AG04450 (cell line): ENCODE measurements around the gene CYP2S1. TPM values are rescaled to one million over a fixed set of nuclear protein-coding genes. Genes with fewer than 3 reads are reported as not detected.
"Not testable (repeated sequence)": the region's sequence is repeated elsewhere in the genome, so short reads cannot be mapped to it uniquely, and the experiment has no call there.

Experiments used
- CTCF ChIA-PET: fragments of 300-600, 350-600 bp; formaldehyde crosslinking; extraction: SDS; loops from one replicate; lab custom pipeline; 2022; ENCODE audit warnings: antibody characterized with exemption, inconsistent platforms; lab: Charles Lee
- POLR2A ChIA-PET: fragments of 350-600 bp; formaldehyde crosslinking; extraction: SDS; loops from one replicate; lab custom pipeline; 2021; ENCODE audit warnings: antibody characterized with exemption, inconsistent platforms; lab: Yijun Ruan, JAX
- DNase-seq: peaks from one replicate; pipeline ENCODE4 v3.0.0-alpha.2; 2011; ENCODE audit warnings: low read depth, low spot score
- H3K27ac ChIP-seq: one replicate; pipeline ENCODE4 v1.5.1; 2012; ENCODE audit warnings: low read depth, low read length, control low read depth
- H3K27me3 ChIP-seq: one replicate; pipeline ENCODE4 v1.6.0; 2012; ENCODE audit warnings: low read length; ENCODE audit not compliant: control insufficient read depth, insufficient read depth
- H3K4me3 ChIP-seq: 2 replicates; pipeline ENCODE4 v1.5.1; 2011; ENCODE audit warnings: mild to moderate bottlenecking, low read depth, low read length, control low read depth
- H3K9me3 ChIP-seq: 2 replicates; pipeline ENCODE4 v1.5.1; 2012; ENCODE audit warnings: low read length; ENCODE audit not compliant: control insufficient read depth, insufficient read depth
- CTCF ChIP-seq: IDR thresholded peaks from 2 replicates; pipeline ENCODE4 v1.5.1; 2011; ENCODE audit warnings: low read depth, low read length, control low read depth, inconsistent platforms
- polyA plus RNA-seq: library from polyadenylated mRNA; depleted of rRNA; stranded (reverse); fragments of >200 nt; gene quantifications from 2 replicates; pipeline ENCODE4 v1.2.3, GENCODE V29; 2011

CYP2S1 gene
- polyA plus RNA-seq, 1 experiment: 0.73 TPM

- Histone ChIP-seq H3K9me3 (no peaks in the 10 kb centered on the region), H3K27ac (no peak overlapping the region), H3K27me3 (peaks cover 4% of the 10 kb centered on the region), H3K4me3 (no peak overlapping the region)
- no peak for DNase-seq
- POLR2A ChIA-PET: no interaction called here
- TF ChIP-seq CTCF: no peak
- CTCF ChIA-PET: no interaction called here
Observed at GRCh38 chr19:41198559-41198958, 5.5 kb downstream of the CYP2S1 start.

DNA sequence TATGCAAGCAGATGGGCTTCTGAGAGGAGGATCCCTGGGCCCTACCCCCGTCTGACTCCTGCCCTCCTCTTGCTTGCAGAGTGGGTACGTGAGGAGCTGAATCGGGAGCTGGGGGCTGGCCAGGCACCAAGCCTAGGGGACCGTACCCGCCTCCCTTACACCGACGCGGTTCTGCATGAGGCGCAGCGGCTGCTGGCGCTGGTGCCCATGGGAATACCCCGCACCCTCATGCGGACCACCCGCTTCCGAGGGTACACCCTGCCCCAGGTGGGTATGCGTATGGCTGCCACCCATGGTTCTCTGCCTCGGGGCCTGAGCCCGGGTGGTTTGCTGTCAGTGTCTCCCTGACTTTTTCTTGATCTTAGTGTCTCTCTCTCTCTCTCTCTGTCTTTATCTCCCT, 10.4 kb downstream of the CYP2S1 start:
- H3K27me3 ChIP-seq: no peaks in the 10 kb centered on the region
- no peak for DNase-seq
- H3K4me3 ChIP-seq: no peak overlapping the region

DNA sequence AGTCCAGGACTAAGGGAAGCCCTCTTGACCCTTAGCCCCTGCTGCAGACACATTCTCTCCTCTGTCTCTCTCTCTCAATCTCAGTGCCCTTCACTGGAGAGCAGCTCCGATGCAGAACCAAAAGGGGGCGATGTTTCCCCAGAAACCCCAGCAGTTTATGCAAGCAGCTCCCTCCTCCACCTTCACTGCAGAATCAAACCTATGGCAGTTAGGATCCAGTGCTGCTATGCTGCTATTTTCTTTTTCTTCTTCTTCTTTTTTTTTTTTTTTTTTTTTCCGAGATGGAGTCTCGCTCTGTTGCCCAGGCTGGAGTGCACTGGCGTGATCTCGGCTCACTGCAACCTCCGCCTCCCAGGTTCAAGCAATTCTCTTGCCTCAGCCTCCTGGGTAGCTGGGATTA, 11.3 kb downstream of the CYP2S1 start:
- POLR2A ChIA-PET: interaction anchor here (0.6 to 1.3 kb wide), 9 partner anchors 14 to 406 kb away, joined by 3 to 13 read pairs (median 6); partner anchors contain the start of genes AXL and HNRNPUL1
- peak; percentile 79 for DNase-seq
- not testable (repeated sequence) for H3K9me3 ChIP-seq, H3K27me3 ChIP-seq, H3K27ac ChIP-seq, H3K4me3 ChIP-seq
- CTCF ChIA-PET: interaction anchor here (0.6 to 4.1 kb wide), 27 partner anchors 11 to 1320 kb away, joined by 3 to 79 read pairs (median 5); partner anchors contain the start of gene HNRNPUL1
- peak; percentile 96 for TF ChIP-seq CTCF

More for the DNA sequence above, 10.4 kb downstream of the CYP2S1 start:
- POLR2A ChIA-PET: interaction anchor here (1.0 to 1.1 kb wide), 2 partner anchors 41 to 49 kb away, joined by 3 to 6 read pairs; no protein-coding TSS in a partner anchor
- TF ChIP-seq CTCF: no peak
- Histone ChIP-seq H3K9me3 (no peaks in the 10 kb centered on the region; the same call in 1 of the 2 replicates), H3K27ac (no peak overlapping the region)
- CTCF ChIA-PET: interaction anchor here (0.7 to 4.1 kb wide), 7 partner anchors 14 to 105 kb away, joined by 3 to 79 read pairs (median 8); partner anchors contain the start of gene HNRNPUL1

GRCh38 chr19:41205995-41206394, 13.0 kb downstream of the CYP2S1 start:
- ChIA-PET CTCF (interaction anchor here (1.5 to 3.2 kb wide), 2 partner anchors 56 to 102 kb away, joined by 5 to 36 read pairs; no protein-coding TSS in a partner anchor), POLR2A (no interaction called here)
- H3K27ac ChIP-seq: no peak overlapping the region
- no peak overlapping the region for H3K4me3 ChIP-seq
- no peaks in the 10 kb centered on the region for H3K27me3 ChIP-seq
- no peak for DNase-seq
- no peaks in the 10 kb centered on the region; the same call in 1 of the 2 replicates for H3K9me3 ChIP-seq
- TF ChIP-seq CTCF: no peak

DNA sequence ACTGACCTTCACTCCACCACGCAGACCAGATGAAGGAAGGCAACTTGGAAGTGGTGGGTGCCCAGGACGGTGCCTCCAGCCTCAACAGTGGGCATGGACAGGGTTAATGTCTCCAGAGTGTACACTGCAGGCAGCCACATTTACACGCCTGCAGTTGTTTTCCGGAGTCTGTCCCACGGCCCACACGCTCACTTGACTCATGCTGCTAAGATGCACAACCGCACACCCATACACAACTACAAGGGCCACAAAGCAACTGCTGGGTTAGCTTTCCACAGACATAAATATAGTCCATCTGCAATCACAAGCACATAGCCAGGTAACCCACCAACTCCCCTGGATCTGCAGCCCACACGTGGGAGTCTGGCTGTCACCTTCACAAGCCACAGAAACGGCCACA, 13.4 kb downstream of the CYP2S1 start:
- Histone ChIP-seq H3K27me3 (no peaks in the 10 kb centered on the region), H3K9me3 (no peaks in the 10 kb centered on the region; the same call in 1 of the 2 replicates), H3K27ac (no peak overlapping the region), H3K4me3 (no peak overlapping the region)
- POLR2A ChIA-PET: interaction anchor here (0.6 kb wide), 1 partner anchor 26 kb away, joined by 5 read pairs; no protein-coding TSS in a partner anchor
- CTCF ChIA-PET: interaction anchor here (1.5 kb wide), 1 partner anchor 56 kb away, joined by 5 read pairs; no protein-coding TSS in a partner anchor
- no peak for TF ChIP-seq CTCF
- DNase-seq: no peak
